Endometrial microvascular endothelial cells (primary cell): ENCODE data around the gene HDAC4. TPM values are rescaled to one million over a fixed set of nuclear protein-coding genes. Genes with fewer than 3 reads are reported as not detected.

ENCODE experiments used
- in situ Hi-C: cut with HindIII; loops from 2 replicates; pipeline ENCODE4 v1.10.0; 2017; ENCODE audit warnings: low sequenced_read_pairs, low pct_unique_long_range_greater_than_20kb; ENCODE audit errors: inconsistent ontology term
- total RNA-seq: library from RNA; depleted of rRNA; stranded (reverse); fragments of >200 nt; gene quantifications from one replicate; pipeline ENCODE4 v1.2.3, GENCODE V29; 2015; ENCODE audit errors: inconsistent ontology term

HDAC4 gene
- total RNA-seq, 1 donor from 2014 or later, result 27.4 TPM

DNA sequence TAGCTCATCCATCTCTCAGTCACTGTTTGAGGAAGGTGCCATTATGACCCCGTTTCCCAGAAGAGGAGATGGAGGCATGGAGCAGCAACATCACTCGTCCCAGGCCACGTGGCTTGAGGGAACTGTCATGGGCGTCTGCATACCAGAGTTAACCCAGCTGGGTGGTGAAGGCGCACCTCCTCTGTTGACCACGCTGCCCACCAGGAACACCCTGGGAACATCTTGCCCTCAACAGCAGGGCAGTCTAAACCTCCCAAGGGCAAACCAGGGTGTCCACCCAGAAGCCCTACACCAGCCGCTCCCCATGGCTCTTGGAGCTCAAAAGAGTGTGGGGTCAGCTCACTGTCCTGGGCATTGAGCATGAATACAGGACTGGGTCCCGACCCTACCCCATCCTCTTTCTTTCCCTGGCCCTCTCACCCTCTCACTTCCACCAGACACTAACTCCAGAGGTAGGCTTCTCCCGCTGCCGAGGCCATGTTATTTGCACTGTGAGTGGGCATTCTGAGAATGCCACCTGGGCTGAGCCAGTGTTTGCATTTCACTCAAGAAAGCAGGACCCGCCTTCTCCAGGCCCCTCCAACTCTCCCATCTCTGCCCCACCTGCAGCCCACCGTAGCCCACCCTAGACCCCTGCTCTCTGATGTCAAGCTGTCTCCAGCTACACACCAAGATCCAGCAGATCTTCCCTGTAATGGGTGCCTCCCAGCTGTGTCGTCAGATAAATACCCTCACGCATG lies 259.6 kb downstream of the HDAC4 start:
- in situ Hi-C loops, result no loop called here

DNA sequence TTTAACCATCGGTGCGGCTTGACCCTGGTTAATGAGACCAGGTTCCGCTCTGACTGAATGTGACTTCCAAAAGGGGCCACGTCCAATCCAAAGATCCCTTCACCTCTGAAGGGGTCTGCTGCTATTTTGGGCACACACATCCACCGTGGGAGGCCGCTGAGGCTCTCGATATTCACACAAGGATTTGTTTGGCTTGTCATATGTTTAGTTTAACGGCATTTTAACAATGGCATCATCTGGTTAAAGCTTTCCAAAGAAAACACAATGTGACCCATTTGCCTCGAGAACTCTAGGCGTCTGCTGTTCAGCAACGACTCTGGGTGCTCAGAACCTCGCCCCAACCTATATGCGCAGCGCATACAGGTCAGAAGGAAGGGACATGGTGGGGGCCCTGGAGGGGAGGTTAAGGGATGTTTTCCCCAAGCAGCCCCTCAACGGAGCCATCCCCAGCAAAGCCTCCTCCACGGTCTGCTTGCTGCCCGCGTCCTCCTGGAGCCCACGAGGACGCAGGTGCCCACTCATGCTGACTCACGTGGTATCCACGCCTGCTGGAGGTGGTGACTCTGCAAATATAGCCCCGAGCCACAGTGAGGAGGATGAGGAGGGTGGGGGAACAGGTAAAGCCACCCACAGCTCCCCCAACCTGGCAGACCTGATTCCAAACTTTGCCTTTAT lies 260.3 kb downstream of the HDAC4 start:
- in situ Hi-C loops, result no loop called here

DNA sequence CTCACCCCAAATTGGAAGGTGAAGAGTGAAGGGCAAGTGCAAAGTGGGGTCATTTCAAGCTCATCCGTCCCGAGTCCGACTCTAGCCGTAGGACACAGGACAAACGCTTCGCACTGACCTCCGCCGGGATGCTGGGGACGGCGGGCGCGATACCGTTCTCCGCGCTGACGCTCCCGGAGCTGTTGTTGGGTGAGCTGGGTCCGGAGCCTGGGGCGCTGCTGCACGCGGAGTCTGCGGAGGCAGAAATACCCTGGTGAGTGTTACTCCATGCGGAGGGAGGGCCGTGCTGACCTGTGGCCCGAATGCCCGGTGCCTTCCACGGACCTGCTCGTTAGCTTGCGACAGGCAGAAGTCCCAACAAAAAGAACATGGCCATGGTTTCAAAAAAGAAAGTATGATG lies 261.3 kb downstream of the HDAC4 start:
- in situ Hi-C loops, result no loop called here

DNA sequence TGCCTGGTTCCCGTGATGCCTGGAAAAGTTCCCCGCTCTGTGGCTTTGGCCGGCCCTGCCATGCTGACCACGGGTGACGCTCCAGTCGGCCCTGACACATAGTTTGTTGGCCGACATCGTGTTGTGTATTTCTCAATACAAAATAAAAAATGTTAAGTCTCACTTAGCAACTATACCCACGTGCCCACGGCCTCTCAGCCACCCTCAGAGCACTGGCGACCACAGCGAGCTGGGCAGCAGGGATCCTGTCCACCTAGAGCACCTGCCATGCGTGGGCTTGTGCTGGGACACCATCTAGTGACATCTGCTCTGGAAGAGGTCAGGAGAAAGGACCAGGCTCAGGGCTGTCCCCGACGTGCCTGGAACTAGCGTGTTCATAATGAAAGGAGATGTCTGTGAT lies 261.7 kb downstream of the HDAC4 start:
- in situ Hi-C loops, result no loop called here

DNA sequence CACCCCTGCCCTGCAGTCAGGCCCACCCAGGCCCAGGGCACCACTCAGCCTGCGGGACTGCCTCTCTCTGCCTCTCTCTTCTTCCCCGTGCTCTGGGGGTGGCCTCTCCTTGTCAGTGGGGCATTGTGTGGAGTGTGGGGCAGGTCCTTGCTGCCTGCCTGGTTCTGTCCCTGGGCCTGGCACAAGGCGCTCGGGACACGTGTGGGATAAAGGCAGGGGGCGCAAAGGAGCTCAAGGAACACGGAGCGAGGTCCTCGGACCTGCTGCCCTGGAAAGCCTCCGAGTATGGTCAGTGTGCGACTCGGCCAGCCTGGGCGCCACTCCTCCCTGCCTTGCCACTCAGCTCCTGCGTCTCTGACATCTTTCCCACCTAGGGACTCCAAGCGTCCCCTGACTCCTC lies 262.2 kb downstream of the HDAC4 start:
- in situ Hi-C loops, result no loop called here

DNA sequence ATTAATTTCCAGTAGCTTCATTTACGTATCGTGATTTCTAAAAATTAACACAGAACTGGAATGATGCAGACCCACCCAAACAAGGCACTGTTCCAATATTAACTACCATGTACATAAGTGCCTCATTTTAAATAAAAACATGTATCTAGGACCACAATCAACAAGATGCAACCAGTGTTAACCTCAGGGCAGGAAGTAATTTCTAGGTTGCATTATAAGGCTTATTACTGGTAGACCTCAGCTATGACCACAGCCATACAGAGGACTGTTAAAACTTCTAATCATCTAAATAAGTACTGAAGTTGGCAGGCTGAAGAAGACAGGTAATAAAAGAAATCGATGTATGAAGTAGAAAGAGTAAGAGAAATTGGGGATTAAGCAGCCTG lies 262.9 kb downstream of the HDAC4 start:
- in situ Hi-C loops, result no loop called here

DNA sequence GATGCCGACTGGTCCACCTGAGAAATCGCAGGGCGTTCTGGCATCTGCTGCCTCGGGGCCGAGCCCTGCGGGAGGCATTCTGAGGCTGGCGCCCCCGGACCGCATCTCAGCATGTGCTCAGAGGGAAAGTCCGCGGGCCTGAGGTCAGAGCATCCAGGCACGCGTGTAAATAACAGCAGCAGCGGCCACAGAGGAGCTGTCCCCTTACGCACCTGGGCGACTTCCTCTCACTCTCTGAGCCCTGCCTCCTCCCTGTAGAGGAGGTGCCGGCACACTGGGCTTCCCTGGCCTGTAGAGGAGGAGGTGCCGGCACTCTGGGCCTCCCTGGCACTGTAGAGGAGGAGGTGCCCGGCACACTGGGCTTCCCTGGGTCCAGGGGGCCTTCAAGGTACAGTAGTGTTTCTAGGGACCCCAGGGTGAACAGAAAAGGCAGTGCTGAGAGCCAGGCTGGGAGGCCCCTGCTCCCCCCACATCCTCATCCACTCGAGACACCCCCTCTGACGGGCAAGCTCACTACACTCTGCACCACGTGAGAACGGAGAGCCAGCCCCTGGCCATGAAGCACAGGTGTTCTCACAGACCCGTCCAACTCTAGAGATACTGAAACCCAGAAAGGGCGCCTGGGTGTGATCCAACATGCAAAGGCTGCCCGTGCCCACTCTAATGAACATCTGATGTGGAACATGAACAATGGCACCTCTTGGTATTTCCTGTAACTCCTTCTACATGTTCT lies 263.5 kb downstream of the HDAC4 start:
- in situ Hi-C loops, result no loop called here

DNA sequence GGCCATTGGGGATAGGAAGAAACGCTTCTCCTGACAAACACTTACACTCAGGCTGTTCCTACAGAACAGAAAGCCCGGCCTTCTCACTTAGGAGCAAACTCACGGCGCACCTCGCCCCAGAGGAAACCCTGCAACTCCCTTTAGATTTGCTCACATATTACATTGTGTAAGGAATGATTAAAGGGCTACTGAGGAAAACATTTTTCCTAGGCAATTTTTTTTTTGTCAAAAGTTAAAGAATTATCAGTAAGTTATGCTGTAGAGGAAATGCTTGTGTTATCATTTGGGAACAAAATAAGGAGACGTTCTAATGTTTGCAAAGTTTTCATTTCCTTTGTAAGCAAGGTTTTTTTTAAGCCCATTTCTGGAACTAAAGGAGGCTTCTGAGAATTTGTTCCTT lies 264.1 kb downstream of the HDAC4 start:
- in situ Hi-C loops, result no loop called here

DNA sequence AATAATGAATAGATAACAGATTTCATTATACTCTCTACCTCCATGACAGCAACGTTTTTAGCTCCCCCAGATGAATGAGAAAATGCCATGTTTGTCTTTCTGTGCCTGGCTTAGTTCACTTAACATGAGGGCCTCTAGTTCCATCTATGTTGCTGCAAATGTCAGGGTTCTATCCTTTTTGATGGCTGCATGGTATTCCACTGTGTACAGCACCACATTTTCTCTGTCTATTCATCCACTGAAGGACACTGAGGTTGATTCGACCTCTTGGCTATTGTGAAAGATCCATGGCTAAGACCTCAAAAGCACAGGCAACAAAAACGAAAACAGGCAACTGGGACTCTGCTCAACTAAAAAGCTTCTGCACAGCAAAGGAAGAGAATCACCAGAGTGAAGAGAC lies 264.6 kb downstream of the HDAC4 start:
- in situ Hi-C loops, result no loop called here

DNA sequence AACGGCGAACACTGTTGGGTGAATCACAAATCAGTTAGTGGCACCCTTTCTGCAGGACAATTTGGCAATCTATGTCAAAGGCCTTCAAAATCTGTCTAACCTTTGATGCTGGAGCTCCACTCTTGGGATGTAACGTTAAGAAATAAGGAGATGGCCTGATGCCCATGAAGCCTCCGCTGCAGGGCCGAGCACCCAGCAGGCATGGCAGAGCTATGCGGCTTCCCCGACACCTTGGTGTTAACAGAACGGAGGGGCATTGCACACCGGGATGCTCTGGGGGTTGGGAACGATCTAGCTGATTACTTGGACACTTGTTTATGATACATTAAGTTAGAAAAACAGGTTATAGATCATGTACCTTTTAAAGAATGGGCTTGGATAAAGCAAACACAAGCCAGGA lies 265.3 kb downstream of the HDAC4 start:
- in situ Hi-C loops, result no loop called here

DNA sequence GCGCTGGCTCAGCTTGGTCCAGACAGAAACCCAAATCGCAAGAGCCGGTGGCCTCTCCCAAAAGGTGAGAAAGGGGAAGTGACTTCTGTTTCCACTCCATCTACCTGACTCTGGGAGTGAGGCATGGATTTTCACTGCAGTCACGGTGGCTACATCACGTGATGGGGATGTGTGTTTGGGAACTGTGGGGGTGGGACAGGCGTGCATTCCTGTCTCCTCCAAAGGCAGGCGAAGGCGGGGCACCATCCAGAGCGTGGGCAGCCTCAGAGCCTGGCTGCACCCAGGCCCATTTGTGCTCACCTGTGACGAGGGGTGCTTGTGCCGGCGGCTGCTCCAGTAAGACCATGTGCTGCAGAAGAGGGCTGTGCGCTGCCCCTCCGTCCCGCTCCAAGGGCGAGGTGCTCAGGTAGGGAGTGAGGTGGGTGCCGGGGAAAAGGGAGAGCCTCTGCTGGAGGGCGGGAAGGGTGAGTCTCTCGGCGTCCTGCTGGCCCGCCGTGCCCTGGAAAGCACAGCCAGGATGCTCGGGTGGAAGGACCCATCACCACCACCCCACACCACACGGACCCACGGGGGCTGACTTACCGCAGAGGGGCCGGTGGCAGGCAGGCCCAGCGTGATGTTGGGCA lies 266.8 kb downstream of the HDAC4 start:
- in situ Hi-C loops, result no loop called here

DNA sequence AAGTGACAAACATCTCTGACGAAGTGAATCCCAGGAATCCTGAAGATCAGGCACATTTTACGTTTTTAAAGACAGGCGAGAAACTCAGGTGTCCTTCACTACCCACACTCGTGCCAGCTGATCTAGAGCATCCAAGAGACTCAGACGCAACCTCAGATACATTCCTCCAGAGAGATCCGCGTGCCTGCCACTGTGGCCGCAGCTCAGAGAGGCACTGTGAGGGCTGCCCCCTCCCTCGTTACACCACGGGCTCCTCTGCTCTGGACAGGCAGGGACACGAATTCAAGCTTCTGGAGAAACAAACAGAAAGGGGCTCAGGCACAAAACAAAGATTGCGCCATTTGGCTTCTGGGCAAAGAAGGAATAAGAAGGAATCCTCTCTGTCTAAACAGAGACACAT lies 268.0 kb downstream of the HDAC4 start:
- in situ Hi-C loops, result no loop called here

DNA sequence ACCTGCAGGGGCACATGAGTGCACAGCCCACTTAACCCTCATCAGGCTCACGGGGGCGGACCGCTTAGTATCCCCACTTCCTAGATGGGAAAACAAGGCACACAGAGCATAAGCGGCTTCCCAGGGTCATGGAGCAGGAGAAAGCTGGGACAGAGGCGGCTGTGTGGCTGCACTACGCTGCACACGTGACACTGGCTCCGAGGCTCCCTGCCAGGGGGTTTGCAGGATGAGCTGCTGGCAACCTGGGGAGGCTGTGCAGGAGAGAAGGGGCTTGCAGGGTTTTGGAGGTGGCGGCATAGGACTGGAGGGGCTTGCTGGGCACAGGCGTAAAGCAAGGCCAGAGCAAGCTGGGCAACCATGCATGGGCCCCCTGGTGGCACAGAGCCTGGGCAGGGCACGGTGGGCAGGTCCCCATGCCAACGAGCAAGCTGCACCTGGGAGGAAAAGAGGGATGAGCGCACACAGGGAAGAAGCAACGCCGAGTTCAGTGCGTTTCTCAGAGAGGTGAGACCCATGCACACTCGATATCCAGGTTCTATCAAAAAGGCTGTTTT lies 268.6 kb downstream of the HDAC4 start:
- in situ Hi-C loops, result no loop called here

DNA sequence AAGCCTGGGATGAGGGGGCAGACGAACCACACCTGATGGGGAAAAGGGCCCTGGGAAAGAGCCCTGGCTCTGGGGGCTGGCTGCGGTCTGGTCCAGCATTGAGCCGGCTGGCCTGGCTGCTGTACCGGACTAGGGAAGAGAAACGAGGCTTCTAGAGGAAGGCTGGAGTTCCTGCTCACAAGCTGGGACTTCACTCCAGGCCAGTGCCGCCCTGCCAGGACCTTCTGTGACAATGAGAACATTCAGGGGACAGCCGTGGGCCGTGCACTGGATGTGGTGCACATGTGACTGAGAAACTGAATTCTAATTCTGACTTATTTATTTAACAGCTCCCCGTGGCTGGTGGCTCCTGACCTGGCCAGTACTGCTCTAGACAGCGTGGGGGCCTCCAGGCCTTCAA lies 269.3 kb downstream of the HDAC4 start:
- in situ Hi-C loops, result no loop called here

DNA sequence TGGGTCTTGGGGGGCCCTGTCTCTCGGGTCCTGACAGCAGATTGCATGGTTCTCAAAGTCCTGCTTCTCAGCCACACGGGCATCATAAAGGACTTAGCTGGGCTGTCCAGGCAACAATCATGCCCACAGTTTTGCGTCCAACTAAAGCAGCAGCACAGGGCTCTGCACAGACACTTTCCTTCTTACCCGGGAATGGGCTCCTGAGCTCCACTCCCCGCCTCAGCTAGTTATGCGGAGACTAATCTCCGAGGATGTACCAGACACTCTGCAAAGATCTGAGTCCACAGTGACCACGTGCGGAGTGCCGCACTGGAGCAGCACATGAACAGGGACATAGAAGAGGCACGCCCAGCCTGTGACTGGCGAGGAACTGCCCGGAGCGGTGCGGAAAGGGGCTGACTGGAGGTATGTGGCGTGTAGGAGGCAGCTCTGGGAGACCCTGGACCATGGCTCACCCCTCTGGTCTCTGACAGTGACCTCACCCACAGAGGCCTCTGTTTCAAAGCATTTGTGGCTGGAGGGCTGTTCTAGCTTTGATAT lies 270.0 kb downstream of the HDAC4 start:
- in situ Hi-C loops, result no loop called here

DNA sequence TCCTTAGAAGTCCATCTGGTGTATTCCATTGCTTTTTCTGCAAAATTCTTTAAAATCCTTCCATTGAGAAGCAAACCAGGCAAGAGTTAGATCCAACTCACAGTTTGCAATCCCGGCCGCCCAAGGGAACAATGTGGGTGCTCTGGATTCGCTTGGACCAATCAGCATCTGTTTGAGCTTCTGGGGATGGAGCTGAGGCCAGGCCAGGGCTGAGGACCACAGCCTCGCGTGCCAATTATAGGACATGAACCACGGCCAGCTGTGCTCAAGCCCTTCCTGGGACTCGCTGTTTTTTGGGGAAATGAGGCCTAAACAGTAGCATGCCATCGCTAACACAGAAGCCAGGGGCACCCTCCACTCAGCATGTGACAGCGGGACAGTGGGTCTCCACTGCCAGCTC lies 270.8 kb downstream of the HDAC4 start:
- in situ Hi-C loops, result no loop called here

DNA sequence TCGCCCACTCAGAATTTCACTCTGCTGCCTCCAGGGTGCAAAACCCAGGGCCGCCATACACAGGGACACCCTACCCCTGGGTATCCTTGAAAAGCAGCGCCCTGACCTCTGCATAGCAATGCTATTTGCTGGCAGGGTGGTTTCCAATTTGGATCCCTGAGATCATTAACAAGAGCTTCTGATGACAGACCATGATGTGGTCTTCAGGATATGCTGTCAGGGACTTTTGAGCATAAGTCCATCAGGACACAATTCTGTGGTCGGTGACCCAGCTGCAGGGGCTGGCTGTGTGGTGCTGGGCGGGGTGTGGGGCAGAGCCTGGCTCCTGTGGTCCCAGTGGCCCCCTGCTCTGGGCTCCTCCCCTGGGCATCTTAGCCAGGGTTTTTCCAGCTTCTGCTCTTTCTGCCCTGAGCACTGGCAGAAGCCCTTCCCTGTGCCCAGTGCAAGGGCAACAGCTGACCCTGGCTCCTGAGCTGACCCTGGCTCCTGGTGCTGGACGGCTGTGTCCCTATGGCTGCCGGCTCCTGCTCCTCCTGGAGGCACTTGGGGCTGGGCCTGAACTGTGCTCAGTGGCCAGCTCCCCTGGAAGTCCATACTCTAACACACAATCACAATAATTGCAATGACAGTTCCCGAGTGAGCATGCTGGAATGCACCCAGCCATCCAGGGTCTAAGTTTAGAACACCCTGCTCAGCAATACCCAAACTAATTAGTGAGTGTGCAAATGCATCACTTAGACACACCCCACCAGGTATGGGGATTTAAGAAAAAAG lies 271.5 kb downstream of the HDAC4 start:
- in situ Hi-C loops, result no loop called here

DNA sequence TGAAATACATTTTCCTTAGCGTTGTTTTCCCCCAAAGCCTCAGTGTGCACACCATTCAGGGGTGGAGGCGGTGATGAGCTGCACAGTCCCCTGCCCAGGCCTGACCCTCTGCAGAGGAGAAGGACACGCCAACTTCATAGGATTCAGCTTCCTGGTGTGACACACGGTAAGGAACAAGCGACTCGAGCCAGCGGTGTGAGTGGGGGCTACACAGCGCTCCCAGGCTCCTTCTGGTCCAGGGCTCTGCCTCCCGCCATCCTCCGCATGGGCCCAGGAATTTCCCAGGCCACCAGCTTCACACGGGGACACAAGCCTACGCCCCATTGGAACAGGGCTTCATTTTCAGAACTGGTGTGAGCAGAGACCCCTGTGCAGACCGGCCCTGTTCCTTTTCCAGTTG lies 272.1 kb downstream of the HDAC4 start:
- in situ Hi-C loops, result no loop called here
